KOPT-K1 (cell line): ENCODE data around the gene SLC7A6OS.
A peak's percentile ranks its signal among the peaks of the same experiment; 100 is the strongest.

Experiments
- H3K27ac ChIP-seq: fragments of 200-600 bp; sonication (generic); 2 replicates; pipeline ENCODE4 v1.5.1; 2016; ENCODE audit warnings: antibody characterized with exemption, mild to moderate bottlenecking, low read depth, low read length; ENCODE audit not compliant: poor library complexity, severe bottlenecking
- H3K36me3 ChIP-seq: fragments of 200-600 bp; sonication (generic); 2 replicates; pipeline ENCODE4 v1.5.1; 2017; ENCODE audit warnings: antibody characterized with exemption, mild to moderate bottlenecking, low read length, moderate library complexity; ENCODE audit not compliant: insufficient read depth
- H3K9me3 ChIP-seq: fragments of 200-600 bp; sonication (generic); 2 replicates; pipeline ENCODE4 v1.5.1; 2017; ENCODE audit warnings: antibody characterized with exemption, low read length, mild to moderate bottlenecking; ENCODE audit not compliant: insufficient read depth, poor library complexity, severe bottlenecking

The SLC7A6OS gene

DNA sequence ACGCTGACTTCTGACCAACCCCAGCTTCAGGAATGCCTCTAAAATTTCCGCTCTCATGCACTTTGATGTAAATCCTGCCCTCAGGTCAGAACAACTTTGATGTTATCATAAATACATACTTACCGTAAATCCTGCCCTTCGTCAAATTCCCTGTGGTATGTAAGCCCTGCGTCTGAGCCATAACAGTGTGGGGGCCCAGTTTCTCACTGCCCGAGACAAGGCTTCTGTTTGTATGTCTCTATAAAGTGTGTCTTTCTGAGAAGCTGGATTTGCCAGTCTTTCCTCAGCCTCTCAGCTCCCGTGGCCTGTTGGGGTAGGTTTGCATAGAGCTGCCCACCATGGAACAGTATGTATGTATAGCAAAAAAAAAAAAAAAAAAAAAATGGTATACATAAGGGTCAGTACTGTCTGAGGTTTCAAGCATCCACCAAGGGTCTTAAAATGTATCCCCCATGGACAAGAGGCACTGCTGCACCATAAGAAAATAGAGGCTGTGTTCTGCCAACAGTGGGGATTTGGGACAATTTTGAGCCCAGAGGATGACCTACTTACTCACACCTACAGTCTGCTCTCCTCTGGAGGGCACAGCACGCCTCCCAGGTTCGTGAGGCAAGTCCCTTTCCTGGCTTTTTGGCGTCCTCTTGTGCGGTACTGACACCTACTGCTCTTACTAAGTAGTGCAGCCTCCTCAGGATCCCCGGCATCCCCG, 17.6 kb upstream of the SLC7A6OS start:
- Histone ChIP-seq H3K27ac (no peak overlapping the region), H3K36me3 (peaks cover 69% of the 10 kb centered on the region), H3K9me3 (no peaks in the 10 kb centered on the region)

- no peak overlapping the region for H3K27ac ChIP-seq
- peaks cover 85% of the 10 kb centered on the region for H3K36me3 ChIP-seq
- no peaks in the 10 kb centered on the region for H3K9me3 ChIP-seq
Measured at GRCh38 chr16:68324780-68325357, 14.1 kb upstream of the SLC7A6OS start.

GRCh38 chr16:68324336-68324735, 13.6 kb upstream of the SLC7A6OS start:
- Histone ChIP-seq H3K36me3 (peaks cover 85% of the 10 kb centered on the region), H3K27ac (no peak overlapping the region), H3K9me3 (no peaks in the 10 kb centered on the region)

DNA sequence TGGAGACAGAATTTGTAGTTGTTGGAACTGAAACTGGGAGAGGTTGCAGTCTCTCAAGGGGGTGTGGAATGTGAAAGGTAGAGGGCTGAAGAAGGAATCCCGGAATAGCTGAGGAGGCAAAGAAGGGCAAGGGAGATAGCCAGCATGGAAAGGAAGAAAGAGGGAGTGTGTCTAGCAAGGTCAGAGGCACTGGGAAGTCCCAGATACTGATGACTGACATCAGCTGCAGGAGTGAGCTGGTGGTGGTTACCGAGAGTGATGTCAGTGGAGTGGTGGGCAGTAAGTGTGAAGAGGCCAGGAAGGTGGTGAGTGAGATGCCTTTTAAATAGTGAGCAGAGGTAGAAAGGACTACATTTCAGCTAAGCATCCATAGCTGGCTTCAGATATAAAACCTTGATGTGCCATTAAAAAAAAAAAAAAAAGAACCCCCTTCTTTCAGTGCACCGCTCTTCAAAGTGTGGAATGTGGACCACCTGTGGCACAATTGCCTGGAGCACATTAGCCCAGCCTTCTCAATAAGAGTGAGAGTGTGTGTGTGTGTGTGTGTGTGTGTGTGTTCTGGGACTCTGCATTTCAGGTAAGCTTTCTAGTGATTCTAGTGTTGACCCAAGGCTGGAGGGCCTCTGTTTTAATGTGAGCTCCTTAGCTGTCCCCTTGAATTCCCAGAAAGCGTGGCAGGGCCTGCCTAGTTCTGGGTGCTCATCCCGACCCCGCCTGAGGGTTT, 8.6 kb upstream of the SLC7A6OS start:
- peaks cover 85% of the 10 kb centered on the region for H3K36me3 ChIP-seq
- no peaks in the 10 kb centered on the region for H3K9me3 ChIP-seq
- H3K27ac ChIP-seq, result no peak overlapping the region

- no peak overlapping the region for H3K27ac ChIP-seq
- peaks cover 59% of the 10 kb centered on the region for H3K36me3 ChIP-seq
- no peaks in the 10 kb centered on the region for H3K9me3 ChIP-seq
Measured at GRCh38 chr16:68313116-68313515, 2.4 kb upstream of the SLC7A6OS start.

GRCh38 chr16:68310437-68310773, 341 bp downstream of the SLC7A6OS start:
- Histone ChIP-seq H3K36me3 (peaks cover 63% of the 10 kb centered on the region), H3K9me3 (no peaks in the 10 kb centered on the region), H3K27ac (peak overlapping the region; percentile 82)

DNA sequence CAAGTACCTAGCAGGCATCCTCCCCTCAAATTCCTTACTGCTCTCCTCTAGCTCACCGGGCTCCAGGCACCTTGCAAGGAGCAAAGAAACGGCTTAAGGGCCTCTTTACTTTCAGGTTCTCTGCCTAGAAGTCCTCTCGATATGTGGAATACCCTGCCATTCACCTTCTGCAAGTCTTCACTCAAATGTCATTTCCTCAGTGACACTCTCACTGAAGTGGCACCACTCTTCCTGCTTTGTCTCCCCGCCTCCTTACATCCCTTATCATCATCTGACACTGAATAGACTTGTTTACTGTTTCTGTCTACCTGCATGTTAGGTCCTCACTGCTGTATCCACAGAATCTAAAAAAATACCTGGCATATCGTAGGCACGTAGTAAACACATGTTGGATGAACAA, 947 bp downstream of the SLC7A6OS start:
- Histone ChIP-seq H3K9me3 (no peaks in the 10 kb centered on the region), H3K27ac (peak overlapping the region; percentile 82), H3K36me3 (peaks cover 65% of the 10 kb centered on the region)

DNA sequence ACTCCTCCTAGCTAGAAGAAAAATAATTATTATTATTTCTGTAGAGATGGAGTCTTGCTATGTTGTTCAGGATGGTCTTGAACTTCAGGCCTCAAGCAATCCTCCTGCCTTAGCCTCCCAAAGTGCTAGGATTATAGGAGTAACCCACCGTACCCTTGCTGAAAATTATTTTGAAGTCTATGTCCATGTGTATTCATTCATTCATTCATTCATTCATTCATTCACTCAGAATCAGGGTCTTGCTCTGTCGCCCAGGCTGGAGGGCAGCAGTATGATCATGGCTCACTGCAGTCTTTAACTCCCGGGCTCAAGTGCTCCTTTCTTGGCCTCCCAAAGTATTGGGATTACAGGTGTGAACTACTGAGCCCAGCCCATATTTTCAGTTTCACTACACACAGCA, 4.1 kb downstream of the SLC7A6OS start:
- Histone ChIP-seq H3K36me3 (peaks cover 75% of the 10 kb centered on the region), H3K9me3 (no peaks in the 10 kb centered on the region), H3K27ac (no peak overlapping the region)

- H3K27ac ChIP-seq, result no peak overlapping the region
- H3K9me3 ChIP-seq, result no peaks in the 10 kb centered on the region
- H3K36me3 ChIP-seq, result peaks cover 99% of the 10 kb centered on the region
Measured at GRCh38 chr16:68300734-68301459, 9.8 kb downstream of the SLC7A6OS start.

GRCh38 chr16:68299571-68300453, 10.9 kb downstream of the SLC7A6OS start:
- Histone ChIP-seq H3K9me3 (no peaks in the 10 kb centered on the region), H3K36me3 (peaks cover 99% of the 10 kb centered on the region), H3K27ac (no peak overlapping the region)

GRCh38 chr16:68298907-68299561, 11.7 kb downstream of the SLC7A6OS start:
- Histone ChIP-seq H3K27ac (no peak overlapping the region), H3K36me3 (peaks cover 99% of the 10 kb centered on the region), H3K9me3 (no peaks in the 10 kb centered on the region)

GRCh38 chr16:68298312-68298711, 12.4 kb downstream of the SLC7A6OS start:
- no peaks in the 10 kb centered on the region for H3K9me3 ChIP-seq
- peaks cover 99% of the 10 kb centered on the region for H3K36me3 ChIP-seq
- H3K27ac ChIP-seq, result no peak overlapping the region

GRCh38 chr16:68297908-68298307, 12.8 kb downstream of the SLC7A6OS start:
- Histone ChIP-seq H3K9me3 (no peaks in the 10 kb centered on the region), H3K27ac (no peak overlapping the region), H3K36me3 (peaks cover 100% of the 10 kb centered on the region)

DNA sequence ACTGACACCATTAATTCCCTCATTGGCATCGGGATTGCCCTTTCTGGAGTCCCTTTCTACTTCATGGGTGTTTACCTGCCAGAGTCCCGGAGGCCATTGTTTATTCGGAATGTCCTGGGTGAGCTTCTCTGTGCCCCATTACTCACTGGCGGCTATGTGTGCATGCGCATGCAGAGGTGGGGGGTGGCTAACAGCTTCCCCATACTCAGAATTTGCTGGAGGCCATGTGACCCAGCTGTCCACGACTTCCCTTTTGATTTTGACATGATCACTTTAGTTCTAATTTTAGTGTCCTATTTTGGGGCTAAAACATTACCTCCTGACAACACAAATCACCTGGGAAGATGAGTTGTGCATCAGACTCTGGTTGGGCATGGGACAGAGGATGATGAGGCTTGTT, 14.1 kb downstream of the SLC7A6OS start:
- Histone ChIP-seq H3K9me3 (no peaks in the 10 kb centered on the region), H3K27ac (no peak overlapping the region), H3K36me3 (peaks cover 99% of the 10 kb centered on the region)
